Mesenchymal stem cell (in vitro differentiated cells and primary cell): ENCODE data around the gene CLDN19. TPM values are rescaled to one million over a fixed set of nuclear protein-coding genes. Genes with fewer than 3 reads are reported as not detected.

Experiments
- DNase-seq: peaks from one replicate; pipeline ENCODE4 v3.0.0-alpha.2; 2013
- H2AFZ ChIP-seq: one replicate; pipeline ENCODE4 v1.6.1; 2013; ENCODE audit warnings: low read depth, mild to moderate bottlenecking, control low read depth, inconsistent platforms, low read length, moderate library complexity
- H2AK5ac ChIP-seq: 2 replicates; pipeline ENCODE4 v1.6.1; 2013; ENCODE audit warnings: low read length, moderate library complexity, mild to moderate bottlenecking, inconsistent platforms; ENCODE audit not compliant: severe bottlenecking
- H2BK120ac ChIP-seq: one replicate; pipeline ENCODE4 v1.6.1; 2013; ENCODE audit warnings: low read depth, mild to moderate bottlenecking, inconsistent platforms, low read length, moderate library complexity
- H2BK12ac ChIP-seq, 2 experiments: one replicate each; pipeline ENCODE4 v1.6.1; 2013; ENCODE audit warnings: inconsistent platforms in 2 of 2, low read length in 2 of 2, mild to moderate bottlenecking in 2 of 2, moderate library complexity in 2 of 2, control low read depth in 1 of 2
- H2BK15ac ChIP-seq: one replicate; pipeline ENCODE4 v1.6.1; 2013; ENCODE audit warnings: mild to moderate bottlenecking, low read depth, inconsistent platforms; ENCODE audit not compliant: poor library complexity, severe bottlenecking
- H2BK5ac ChIP-seq: 2 replicates; pipeline ENCODE4 v1.6.1; 2013; ENCODE audit warnings: low read depth, mild to moderate bottlenecking, low read length, control low read depth, inconsistent platforms; ENCODE audit not compliant: poor library complexity, severe bottlenecking
- H3K14ac ChIP-seq, 2 experiments: one replicate each; pipeline ENCODE4 v1.6.1; 2013; ENCODE audit warnings: inconsistent platforms in 2 of 2, low read length in 2 of 2, control low read depth in 1 of 2, mild to moderate bottlenecking in 1 of 2, moderate library complexity in 1 of 2
- H3K18ac ChIP-seq, 2 experiments: one replicate each; pipeline ENCODE4 v1.6.1; 2013; ENCODE audit warnings: inconsistent platforms in 2 of 2, low read length in 2 of 2, control low read depth in 1 of 2, low read depth in 1 of 2, mild to moderate bottlenecking in 1 of 2
- H3K23ac ChIP-seq, 2 experiments: one replicate each; pipeline ENCODE4 v1.6.1; 2013; ENCODE audit warnings: inconsistent platforms in 2 of 2, low read length in 2 of 2, mild to moderate bottlenecking in 2 of 2, moderate library complexity in 2 of 2, control low read depth in 1 of 2
- H3K27ac ChIP-seq: 2 replicates; pipeline ENCODE4 v1.5.1; 2013; ENCODE audit warnings: mild to moderate bottlenecking, moderate library complexity, low read length, control low read depth, inconsistent platforms; ENCODE audit not compliant: poor library complexity, severe bottlenecking
- H3K27me3 ChIP-seq, 2 experiments: 2 replicates each; pipeline versions ENCODE4 v1.6.1 to v1.7.0; 2013; ENCODE audit warnings: low read length in 2 of 2, mild to moderate bottlenecking in 2 of 2, moderate library complexity in 2 of 2, control low read depth in 1 of 2, inconsistent platforms in 1 of 2; ENCODE audit not compliant: control insufficient read depth in 1 of 2, insufficient read depth in 1 of 2
- H3K36me3 ChIP-seq, 2 experiments: 2 replicates each; pipeline versions ENCODE4 v1.6.1 to v1.7.0; 2013; ENCODE audit warnings: low read length in 2 of 2, control low read depth in 1 of 2, inconsistent platforms in 1 of 2, low read depth in 1 of 2, mild to moderate bottlenecking in 1 of 2; ENCODE audit not compliant: insufficient read depth in 2 of 2, control insufficient read depth in 1 of 2
- H3K4ac ChIP-seq, 2 experiments: one replicate each; pipeline ENCODE4 v1.6.1; 2013; ENCODE audit warnings: inconsistent platforms in 2 of 2, low read length in 2 of 2, mild to moderate bottlenecking in 2 of 2, moderate library complexity in 2 of 2, control low read depth in 1 of 2, low read depth in 1 of 2
- H3K4me1 ChIP-seq: 2 replicates; pipeline ENCODE4 v1.6.1; 2013; ENCODE audit warnings: low read depth, low read length, control low read depth; ENCODE audit not compliant: control insufficient read depth, insufficient read depth
- H3K4me2 ChIP-seq: 2 replicates; pipeline ENCODE4 v1.6.1; 2013; ENCODE audit warnings: low read length, mild to moderate bottlenecking, inconsistent platforms; ENCODE audit not compliant: poor library complexity, severe bottlenecking
- H3K4me3 ChIP-seq, 2 experiments: 2 replicates each; pipeline versions ENCODE4 v1.5.1 to v1.7.0; 2013; ENCODE audit warnings: low read length in 2 of 2, mild to moderate bottlenecking in 2 of 2, control low read depth in 1 of 2, low read depth in 1 of 2; ENCODE audit not compliant: insufficient read depth in 1 of 2
- H3K79me1 ChIP-seq: replicated peaks from 2 replicates; pipeline ENCODE4 v1.6.1; 2013; ENCODE audit warnings: mild to moderate bottlenecking, control low read depth, low read length, inconsistent platforms; ENCODE audit not compliant: poor library complexity, severe bottlenecking
- H3K9ac ChIP-seq: 2 replicates; pipeline ENCODE4 v1.7.0; 2013; ENCODE audit warnings: mild to moderate bottlenecking, low read length, moderate library complexity
- H3K9me3 ChIP-seq: 2 replicates; pipeline ENCODE4 v1.7.0; 2013; ENCODE audit warnings: mild to moderate bottlenecking, low read length; ENCODE audit not compliant: control insufficient read depth
- H4K8ac ChIP-seq: one replicate; pipeline ENCODE4 v1.6.1; 2013; ENCODE audit warnings: inconsistent platforms, mild to moderate bottlenecking, low read length, moderate library complexity
- H4K91ac ChIP-seq: one replicate; pipeline ENCODE4 v1.6.1; 2013; ENCODE audit warnings: mild to moderate bottlenecking, low read length, inconsistent platforms
- WGBS: methylation state at CpG from one replicate; pipeline ENCODE4 v1.1.7; 2013; ENCODE audit warnings: mixed read lengths; 5-methylcytosine and 5-hydroxymethylcytosine counted together
- polyA plus RNA-seq, 2 experiments: library from polyadenylated mRNA; stranded (reverse); fragments of 200-250 nt; gene quantifications; one replicate each; pipeline ENCODE4 v1.2.3, GENCODE V29; 2013

Gene CLDN19, protein sequence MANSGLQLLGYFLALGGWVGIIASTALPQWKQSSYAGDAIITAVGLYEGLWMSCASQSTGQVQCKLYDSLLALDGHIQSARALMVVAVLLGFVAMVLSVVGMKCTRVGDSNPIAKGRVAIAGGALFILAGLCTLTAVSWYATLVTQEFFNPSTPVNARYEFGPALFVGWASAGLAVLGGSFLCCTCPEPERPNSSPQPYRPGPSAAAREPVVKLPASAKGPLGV
- 0.03 TPM for polyA plus RNA-seq (2013, experiment 1 of 2)
- polyA plus RNA-seq (2013, experiment 2 of 2), result not detected

DNA sequence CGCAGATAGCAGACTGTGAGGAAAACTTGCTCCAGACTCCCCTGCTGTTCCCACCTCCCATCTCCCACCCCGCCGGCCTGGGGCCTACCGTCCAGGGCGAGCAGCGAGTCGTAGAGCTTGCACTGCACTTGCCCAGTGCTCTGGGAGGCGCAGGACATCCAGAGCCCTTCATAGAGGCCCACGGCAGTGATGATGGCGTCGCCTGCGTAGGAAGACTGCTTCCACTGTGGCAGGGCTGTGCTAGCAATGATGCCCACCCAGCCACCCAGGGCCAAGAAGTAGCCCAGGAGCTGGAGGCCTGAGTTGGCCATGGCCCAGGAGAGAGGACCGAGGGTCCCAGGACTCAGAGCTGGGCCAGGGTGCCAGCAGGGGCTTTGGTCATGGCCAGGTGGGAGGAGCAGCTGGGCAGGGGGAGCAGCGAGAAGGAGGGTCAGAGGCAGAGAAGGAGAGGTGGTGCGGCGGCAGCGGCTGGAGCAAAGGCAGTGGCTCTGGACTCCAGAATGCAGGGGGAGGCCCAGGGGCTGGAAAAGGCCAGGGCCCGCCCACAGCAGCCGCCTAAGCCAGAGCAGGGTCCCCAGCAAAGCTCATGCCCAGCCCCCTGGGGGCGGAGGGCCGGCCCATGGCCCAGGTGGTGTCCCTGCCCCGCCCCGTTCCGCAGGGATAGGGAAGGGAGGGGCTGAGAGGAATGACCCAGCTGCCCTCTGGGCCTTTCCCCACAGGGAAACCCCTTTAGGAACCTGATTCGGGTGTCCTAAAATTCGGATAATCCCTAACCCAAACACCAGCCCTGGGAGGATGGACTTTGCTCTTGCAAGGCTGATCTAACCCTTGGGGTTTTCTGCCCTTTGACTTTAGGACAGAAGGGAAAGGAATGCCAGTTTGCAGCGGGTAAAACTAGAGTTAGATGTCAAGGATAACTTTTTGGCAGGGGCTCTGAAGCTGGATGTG is at the start of gene CLDN19:
Gene CLDN19, minus strand, starts transcription at position 484 of the 948 bp plus-strand sequence. Its CDS starts 173 bp downstream, at position 311.
- WGBS, result 54% methylated on average over 25 of the region's 27 CpGs
- no peak for DNase-seq
- no peaks in the 10 kb centered on the region for H3K36me3 ChIP-seq
- H4K91ac ChIP-seq, result no peak within 1 kb of the TSS
- no peaks in the 10 kb centered on the region for H3K27me3 ChIP-seq
- no peak within 1 kb of the TSS for H3K9ac ChIP-seq
- no peak within 1 kb of the TSS for H2AK5ac ChIP-seq
- no peak within 1 kb of the TSS for H3K18ac ChIP-seq
- no peaks in the 10 kb centered on the region for H3K9me3 ChIP-seq
- H3K4me2 ChIP-seq, result no peak within 1 kb of the TSS
- H2BK12ac ChIP-seq, result no peak within 1 kb of the TSS
- H2BK120ac ChIP-seq, result no peak within 1 kb of the TSS
- no peak within 1 kb of the TSS for H3K4ac ChIP-seq
- H4K8ac ChIP-seq, result no peak within 1 kb of the TSS
- no peak within 1 kb of the TSS for H3K27ac ChIP-seq
- no peak within 1 kb of the TSS for H3K23ac ChIP-seq
- peak within 1 kb of the TSS in 1 of 2 experiments; percentile 82 for H3K14ac ChIP-seq
- H2AFZ ChIP-seq, result peak within 1 kb of the TSS; percentile 5
- H3K79me1 ChIP-seq, result no peaks in the 10 kb centered on the region
- no peak within 1 kb of the TSS for H3K4me3 ChIP-seq
- no peak within 1 kb of the TSS for H2BK5ac ChIP-seq
- peaks cover 3% of the 10 kb centered on the region for H3K4me1 ChIP-seq
- H2BK15ac ChIP-seq, result no peak within 1 kb of the TSS

DNA sequence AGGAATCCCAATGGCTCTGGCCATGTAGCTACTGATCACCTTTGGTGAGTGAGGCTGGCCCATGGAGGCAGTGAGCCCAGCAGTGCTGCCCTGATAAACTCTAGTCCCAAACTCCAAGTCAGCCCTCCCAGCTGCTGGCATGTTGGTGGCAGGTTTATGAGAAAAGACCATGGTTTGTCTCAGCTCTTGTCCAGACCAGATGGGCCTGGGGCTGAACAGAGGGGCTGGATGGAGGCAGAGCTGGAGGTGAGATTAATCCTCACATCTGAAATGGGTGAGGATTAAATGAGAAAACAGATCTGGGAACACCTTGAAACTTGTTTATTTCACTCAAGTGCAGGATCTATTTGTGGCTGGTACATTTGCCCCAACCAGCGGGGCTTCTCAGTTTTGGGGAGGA is 48.0 kb upstream of the CLDN19 start:
- no peaks in the 10 kb centered on the region for H3K9me3 ChIP-seq
- H3K9ac ChIP-seq, result no peak overlapping the region
- no peak overlapping the region for H3K4me2 ChIP-seq
- no peak for DNase-seq
- H3K79me1 ChIP-seq, result no peaks in the 10 kb centered on the region
- H2BK15ac ChIP-seq, result no peak overlapping the region
- no peak overlapping the region for H2BK5ac ChIP-seq
- H3K23ac ChIP-seq, result no peak overlapping the region
- H2AFZ ChIP-seq, result no peak overlapping the region
- H4K91ac ChIP-seq, result no peak overlapping the region
- WGBS, result 100% methylated on average over 1 of the region's 1 CpG
- H4K8ac ChIP-seq, result no peak overlapping the region
- H3K4me1 ChIP-seq, result no peaks in the 10 kb centered on the region
- H3K4ac ChIP-seq, result no peak overlapping the region
- no peak overlapping the region for H3K18ac ChIP-seq
- no peak overlapping the region for H2AK5ac ChIP-seq
- H3K27me3 ChIP-seq, result peaks cover 0 to 6% of the 10 kb centered on the region in 2 experiments
- H3K14ac ChIP-seq, result no peak overlapping the region
- peaks cover 7 to 23% of the 10 kb centered on the region in 2 experiments for H3K36me3 ChIP-seq
- no peak overlapping the region for H2BK120ac ChIP-seq
- no peak overlapping the region for H3K4me3 ChIP-seq
- H3K27ac ChIP-seq, result no peak overlapping the region
- H2BK12ac ChIP-seq, result no peak overlapping the region

DNA sequence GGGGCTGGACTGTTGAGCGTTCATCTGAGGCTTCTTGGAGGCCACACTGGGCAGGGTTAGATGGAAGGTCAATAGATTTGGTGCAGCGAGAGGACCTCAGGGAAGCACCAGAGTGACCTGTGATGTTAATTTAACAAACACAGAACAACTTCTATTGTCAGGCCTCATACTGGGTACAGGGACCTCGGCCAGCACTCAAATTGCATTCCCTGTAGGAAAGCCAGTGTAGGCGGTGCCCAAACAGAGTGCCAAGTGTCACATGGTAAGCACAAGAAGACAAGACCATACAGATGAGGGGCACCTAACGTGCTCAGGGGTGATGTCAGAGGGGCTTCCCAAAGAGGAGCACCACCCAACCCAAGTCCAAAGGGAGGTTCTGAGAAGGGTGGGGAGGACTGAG is 46.1 kb upstream of the CLDN19 start:
- Histone ChIP-seq H3K27me3 (peaks cover 0 to 6% of the 10 kb centered on the region in 2 experiments), H3K36me3 (peaks cover 15 to 26% of the 10 kb centered on the region in 2 experiments), H3K23ac (no peak overlapping the region), H2BK120ac (no peak overlapping the region), H3K27ac (no peak overlapping the region), H2BK15ac (no peak overlapping the region), H3K4me1 (no peaks in the 10 kb centered on the region), H2BK5ac (no peak overlapping the region), H3K14ac (no peak overlapping the region), H3K18ac (no peak overlapping the region), H4K91ac (no peak overlapping the region), H3K4me2 (no peak overlapping the region), H3K4ac (no peak overlapping the region), H3K79me1 (peaks cover under 1% of the 10 kb centered on the region), H3K4me3 (no peak overlapping the region), H3K9me3 (no peaks in the 10 kb centered on the region), H4K8ac (no peak overlapping the region), H2AK5ac (no peak overlapping the region), H2BK12ac (no peak overlapping the region), H3K9ac (no peak overlapping the region), H2AFZ (no peak overlapping the region)
- DNase-seq, result no peak
- WGBS, result over 99% methylated on average over 5 of the region's 5 CpGs
